ENCODE measurements around the gene SPSB1. TPM values are rescaled to one million over a fixed set of nuclear protein-coding genes. Genes with fewer than 3 reads are reported as not detected.

SPSB1 gene
- polyA plus RNA-seq, 1 donor (not counting 4 experiments of a cell fraction or from before 2014, with no cell fraction given) = 19.8 TPM

GRCh38 chr1:9245661-9246060, 47.0 kb upstream of the SPSB1 start:
- no peak overlapping the region for H3K9ac ChIP-seq (ENCODE audit: control insufficient read depth, extremely low read depth, insufficient read depth, low read length)
- H3K79me2 ChIP-seq (ENCODE audit: control insufficient read depth, insufficient read depth, low read length) = no peaks in the 10 kb centered on the region
- no peak overlapping the region for H3K4me2 ChIP-seq (ENCODE audit: control insufficient read depth, extremely low read depth, insufficient read depth, low read depth, low read length)
- H3K4me3 ChIP-seq (ENCODE audit: control insufficient read depth in 2 of 3, extremely low read depth in 1 of 3, insufficient read depth in 2 of 3, low read depth in 1 of 3, low read length in 3 of 3) = no peak overlapping the region
- no peaks in the 10 kb centered on the region for H4K20me1 ChIP-seq (ENCODE audit: control insufficient read depth, extremely low read depth, insufficient read depth, low read length)
- no peaks in the 10 kb centered on the region for H3K36me3 ChIP-seq (ENCODE audit: control insufficient read depth in 2 of 2, extremely low read depth in 1 of 2, insufficient read depth in 2 of 2, low read length in 2 of 2)
- peaks cover 15% of the 10 kb centered on the region for H3K4me1 ChIP-seq (ENCODE audit: control insufficient read depth, extremely low read depth, insufficient read depth, low read length)
- DNase-seq (ENCODE audit: low read depth, low spot score) = no peak
- H3K9me3 ChIP-seq (ENCODE audit: control insufficient read depth, low read depth, low read length) = no peaks in the 10 kb centered on the region
- dilution Hi-C loops (cut with MboI; ENCODE audit: extremely low pct_ligation_motif_present, low sequenced_read_pairs) = no loop called here
- no peaks in the 10 kb centered on the region for H3K9me1 ChIP-seq (ENCODE audit: control insufficient read depth, extremely low read depth, insufficient read depth, low read length)
- no peak overlapping the region for H3K27ac ChIP-seq (ENCODE audit: control insufficient read depth, insufficient read depth, low read length)
- peaks cover 13% of the 10 kb centered on the region for H3K27me3 ChIP-seq (ENCODE audit: control insufficient read depth, extremely low read depth, insufficient read depth, low read length)
- no peak for FAIRE-seq
- TF ChIP-seq EZH2 (IDR thresholded peaks at IDR 0.05; ENCODE audit: low read length) = no peak
- TF ChIP-seq CTCF (optimal IDR thresholded peaks at IDR 0.05 in 1 of 3, IDR thresholded peaks at IDR 0.05 in 1 of 3, conservative IDR thresholded peaks at IDR 0.05 in 1 of 3; ENCODE audit: extremely low read depth in 1 of 3, insufficient read depth in 2 of 3, low read length in 3 of 3) = no peak
- no peak overlapping the region for H2AFZ ChIP-seq (ENCODE audit: control insufficient read depth, low read length)

GRCh38 chr1:9246215-9246614, 46.5 kb upstream of the SPSB1 start:
- Histone ChIP-seq H2AFZ (ENCODE audit: control insufficient read depth, low read length) (no peak overlapping the region), H3K9me1 (ENCODE audit: control insufficient read depth, extremely low read depth, insufficient read depth, low read length) (no peaks in the 10 kb centered on the region), H3K79me2 (ENCODE audit: control insufficient read depth, insufficient read depth, low read length) (no peaks in the 10 kb centered on the region), H3K36me3 (ENCODE audit: control insufficient read depth in 2 of 2, extremely low read depth in 1 of 2, insufficient read depth in 2 of 2, low read length in 2 of 2) (no peaks in the 10 kb centered on the region), H3K4me2 (ENCODE audit: control insufficient read depth, extremely low read depth, insufficient read depth, low read depth, low read length) (no peak overlapping the region), H3K27ac (ENCODE audit: control insufficient read depth, insufficient read depth, low read length) (no peak overlapping the region), H3K27me3 (ENCODE audit: control insufficient read depth, extremely low read depth, insufficient read depth, low read length) (peaks cover 13% of the 10 kb centered on the region), H3K9me3 (ENCODE audit: control insufficient read depth, low read depth, low read length) (no peaks in the 10 kb centered on the region), H3K9ac (ENCODE audit: control insufficient read depth, extremely low read depth, insufficient read depth, low read length) (no peak overlapping the region), H3K4me3 (ENCODE audit: control insufficient read depth in 2 of 3, extremely low read depth in 1 of 3, insufficient read depth in 2 of 3, low read depth in 1 of 3, low read length in 3 of 3) (no peak overlapping the region), H4K20me1 (ENCODE audit: control insufficient read depth, extremely low read depth, insufficient read depth, low read length) (no peaks in the 10 kb centered on the region), H3K4me1 (ENCODE audit: control insufficient read depth, extremely low read depth, insufficient read depth, low read length) (peaks cover 15% of the 10 kb centered on the region)
- DNase-seq (ENCODE audit: low read depth, low spot score) (no peak), FAIRE-seq (no peak)
- TF ChIP-seq CTCF (optimal IDR thresholded peaks at IDR 0.05 in 1 of 3, IDR thresholded peaks at IDR 0.05 in 1 of 3, conservative IDR thresholded peaks at IDR 0.05 in 1 of 3; ENCODE audit: extremely low read depth in 1 of 3, insufficient read depth in 2 of 3, low read length in 3 of 3) (no peak), EZH2 (IDR thresholded peaks at IDR 0.05; ENCODE audit: low read length) (no peak)
- dilution Hi-C loops (cut with MboI; ENCODE audit: extremely low pct_ligation_motif_present, low sequenced_read_pairs) = no loop called here

All from keratinocyte (primary cell).